Measurements from ENCODE around the gene PRMT9.
A peak's percentile ranks its signal among the peaks of the same experiment; 100 is the strongest.

PRMT9 gene

GRCh38 chr4:147683717-147684700 lies at the start of gene PRMT9:
TSS of gene PRMT9 (minus strand) at chr4:147684163. CDS start at chr4:147683987, 176 bp downstream.
- TF ChIP-seq CTCF (conservative IDR thresholded peaks at IDR 0.05; ENCODE audit: control insufficient read depth, insufficient read depth, low read depth, low read length) = no peak
- DNase-seq (ENCODE audit: low read depth) = peak; percentile 91
- H3K4me3 ChIP-seq (ENCODE audit: control insufficient read depth, low read depth, low read length) = peak within 1 kb of the TSS; percentile 90

GRCh38 chr4:147732518-147733235 lies 48.7 kb upstream of the PRMT9 start:
- H3K4me3 ChIP-seq (ENCODE audit: control insufficient read depth, low read depth, low read length) = peak overlapping the region; percentile 90
- TF ChIP-seq CTCF (conservative IDR thresholded peaks at IDR 0.05; ENCODE audit: control insufficient read depth, insufficient read depth, low read depth, low read length) = no peak
- peak; percentile 35 for DNase-seq (ENCODE audit: low read depth)

- no peak for TF ChIP-seq CTCF (conservative IDR thresholded peaks at IDR 0.05; ENCODE audit: control insufficient read depth, insufficient read depth, low read depth, low read length)
- peak; percentile 77 for DNase-seq (ENCODE audit: low read depth)
- H3K4me3 ChIP-seq (ENCODE audit: control insufficient read depth, low read depth, low read length) = peak within 1 kb of the TSS; percentile 90
Observed at GRCh38 chr4:147731580-147732517, 47.9 kb upstream of the PRMT9 start, which contains the start of gene ARHGAP10. TSS of gene ARHGAP10 (plus strand) at chr4:147732088. CDS start at chr4:147732302, 214 bp downstream.

- peak; percentile 5 for TF ChIP-seq CTCF (conservative IDR thresholded peaks at IDR 0.05; ENCODE audit: control insufficient read depth, insufficient read depth, low read depth, low read length)
- DNase-seq (ENCODE audit: low read depth) = no peak
- no peak overlapping the region for H3K4me3 ChIP-seq (ENCODE audit: control insufficient read depth, low read depth, low read length)
Observed at GRCh38 chr4:147730333-147730732, 46.4 kb upstream of the PRMT9 start.

GRCh38 chr4:147727476-147728028 lies 43.6 kb upstream of the PRMT9 start:
- DNase-seq (ENCODE audit: low read depth) = no peak
- H3K4me3 ChIP-seq (ENCODE audit: control insufficient read depth, low read depth, low read length) = no peak overlapping the region
- no peak for TF ChIP-seq CTCF (conservative IDR thresholded peaks at IDR 0.05; ENCODE audit: control insufficient read depth, insufficient read depth, low read depth, low read length)

Measured in fibroblast of mammary gland (primary cell).